GM23338 (cell line): ENCODE measurements around the gene ATG7. TPM values are rescaled to one million over a fixed set of nuclear protein-coding genes. Genes with fewer than 3 reads are reported as not detected.

ENCODE experiments used
- ATAC-seq: fragments of 200-7000 bp; cut with Tn5 transposase; 3 replicates; pipeline ENCODE4 v1.9.1; 2020
- DNase-seq: peaks from one replicate; pipeline ENCODE4 v3.0.0-alpha.2; 2015; ENCODE audit warnings: low spot score
- H2AFZ ChIP-seq: fragments of 200-600 bp; sonication (generic); 2 replicates; pipeline ENCODE4 v1.8.0; 2016; ENCODE audit warnings: antibody characterized with exemption, mild to moderate bottlenecking, moderate library complexity
- H3F3A ChIP-seq: fragments of 200-600 bp; sonication (generic); replicated peaks from 2 replicates; pipeline ENCODE4 v1.8.0; 2017; ENCODE audit warnings: antibody characterized with exemption, mixed run types, low read depth
- H3K27ac ChIP-seq: fragments of 200-600 bp; sonication (generic); 2 replicates; pipeline ENCODE4 v1.6.1; 2016; ENCODE audit warnings: low read depth
- H3K27me3 ChIP-seq: fragments of 200-600 bp; sonication (generic); 2 replicates; pipeline ENCODE4 v1.8.0; 2016; ENCODE audit warnings: mild to moderate bottlenecking, mixed run types, moderate library complexity; ENCODE audit not compliant: insufficient read depth
- H3K36me3 ChIP-seq: fragments of 200-600 bp; sonication (generic); 2 replicates; pipeline ENCODE4 v1.8.0; 2016; ENCODE audit warnings: mild to moderate bottlenecking; ENCODE audit not compliant: insufficient read depth
- H3K4me1 ChIP-seq: fragments of 200-600 bp; sonication (generic); 2 replicates; pipeline ENCODE4 v1.8.0; 2016; ENCODE audit warnings: mild to moderate bottlenecking, moderate library complexity; ENCODE audit not compliant: insufficient read depth
- H3K4me2 ChIP-seq: fragments of 200-600 bp; sonication (generic); 2 replicates; pipeline ENCODE4 v1.7.1; 2017; ENCODE audit warnings: mixed run types
- H3K4me3 ChIP-seq: fragments of 200-600 bp; sonication (generic); 2 replicates; pipeline ENCODE4 v1.6.1; 2016; ENCODE audit warnings: mixed run types
- H3K79me2 ChIP-seq: fragments of 200-600 bp; sonication (generic); replicated peaks from 2 replicates; pipeline ENCODE4 v1.8.0; 2017; ENCODE audit warnings: mild to moderate bottlenecking; ENCODE audit not compliant: insufficient read depth
- H3K9me2 ChIP-seq: fragments of 200-600 bp; sonication (generic); 2 replicates; pipeline ENCODE4 v1.8.0; 2017; ENCODE audit not compliant: insufficient read depth
- H4K20me1 ChIP-seq: fragments of 200-600 bp; sonication (generic); replicated peaks from 2 replicates; pipeline ENCODE4 v1.8.0; 2017; ENCODE audit warnings: mild to moderate bottlenecking; ENCODE audit not compliant: insufficient read depth
- H3K27ac Mint-ChIP-seq: 2 replicates; pipeline ENCODE4 v1.8.0; 2020; ENCODE audit warnings: inconsistent platforms, mild to moderate bottlenecking, moderate library complexity, mixed read lengths
- H3K27me3 Mint-ChIP-seq: 3 replicates; pipeline ENCODE4 v1.8.0; 2022; ENCODE audit warnings: low read depth, mild to moderate bottlenecking, moderate library complexity, mixed read lengths, inconsistent platforms; ENCODE audit not compliant: insufficient read depth, poor library complexity
- H3K36me3 Mint-ChIP-seq: 3 replicates; pipeline ENCODE4 v1.8.0; 2021; ENCODE audit warnings: low read depth, mild to moderate bottlenecking, inconsistent platforms, moderate library complexity, mixed read lengths
- H3K4me1 Mint-ChIP-seq: 3 replicates; pipeline ENCODE4 v1.8.0; 2020; ENCODE audit warnings: mild to moderate bottlenecking, inconsistent platforms, mixed read lengths
- H3K4me3 Mint-ChIP-seq: 3 replicates; pipeline ENCODE4 v1.8.0; 2021; ENCODE audit warnings: moderate library complexity, mild to moderate bottlenecking, inconsistent platforms, mixed read lengths
- H3K9me3 Mint-ChIP-seq: 3 replicates; pipeline ENCODE4 v1.8.0; 2020; ENCODE audit warnings: moderate library complexity, mild to moderate bottlenecking, inconsistent platforms, mixed read lengths
- CREB1 ChIP-seq: fragments of 250-450 bp; sonication (Bioruptor Pico); IDR thresholded peaks from 2 replicates; pipeline ENCODE4 v1.5.0; 2020; ENCODE audit warnings: low read depth, mild to moderate bottlenecking, moderate library complexity
- ETS1 ChIP-seq: IDR thresholded peaks from 2 replicates; pipeline ENCODE4 v1.6.1; 2016; ENCODE audit warnings: antibody characterized with exemption
- EZH2 ChIP-seq: fragments of 200-600 bp; sonication (generic); IDR thresholded peaks from one replicate; pipeline ENCODE4 v1.8.0; 2017; ENCODE audit warnings: antibody characterized with exemption, mild to moderate bottlenecking, low read depth; ENCODE audit not compliant: unreplicated experiment
- EZH2phosphoT487 ChIP-seq: fragments of 200-600 bp; sonication (generic); IDR thresholded peaks from one replicate; pipeline ENCODE4 v1.8.1; 2018; ENCODE audit warnings: antibody characterized with exemption; ENCODE audit not compliant: unreplicated experiment
- POLR2AphosphoS5 ChIP-seq: IDR thresholded peaks from 2 replicates; pipeline ENCODE4 v1.6.1; 2016; ENCODE audit warnings: antibody characterized with exemption, low read depth
- REST ChIP-seq: IDR thresholded peaks from one replicate; pipeline ENCODE4 v1.6.1; 2018; ENCODE audit warnings: antibody characterized with exemption; ENCODE audit not compliant: unreplicated experiment
- STAT1 ChIP-seq: IDR thresholded peaks from one replicate; pipeline ENCODE4 v1.6.1; 2016; ENCODE audit warnings: antibody characterized with exemption; ENCODE audit not compliant: unreplicated experiment
- ZNF114 ChIP-seq: fragments of 250-450 bp; sonication (Bioruptor Pico); IDR thresholded peaks from 2 replicates; pipeline ENCODE4 v1.5.0; 2020; ENCODE audit warnings: mild to moderate bottlenecking, moderate library complexity
- ZNF462 ChIP-seq: fragments of 250-450 bp; sonication (Bioruptor Pico); IDR thresholded peaks from 2 replicates; pipeline ENCODE4 v1.5.0; 2020; ENCODE audit warnings: mild to moderate bottlenecking, moderate library complexity
- polyA plus RNA-seq: library from polyadenylated mRNA; unstranded; fragments of >200 nt; fragmentation: Nextera tagmentation; extraction: Ambion mirVana; gene quantifications from 2 replicates; pipeline ENCODE4 v1.2.1, GENCODE V29; 2016
- total RNA-seq: library from RNA; depleted of rRNA; stranded (reverse); fragments of >200 nt; shearing (Covaris generic); gene quantifications from 2 replicates; pipeline ENCODE4 v1.2.3, GENCODE V29; 2014

Gene ATG7
- total and polyA plus RNA-seq, 2 experiments from 2014 or later: 16.2 to 36.7 TPM

GRCh38 chr3:11411956-11412355 is 139.8 kb downstream of the ATG7 start (continued):
- no peak for TF ChIP-seq REST
- no peak for TF ChIP-seq STAT1
- no peak for TF ChIP-seq POLR2AphosphoS5
- no peak for TF ChIP-seq ETS1

- no peak overlapping the region for H3K4me2 ChIP-seq
- H3K4me3 ChIP-seq: no peak overlapping the region
- Mint-ChIP-seq H3K9me3 (peaks cover 23% of the 10 kb centered on the region), H3K4me1 (no peaks in the 10 kb centered on the region), H3K4me3 (no peak overlapping the region), H3K36me3 (peaks cover 19% of the 10 kb centered on the region), H3K27me3 (no peaks in the 10 kb centered on the region), H3K27ac (no peak overlapping the region)
- no peaks in the 10 kb centered on the region for H3K36me3 ChIP-seq
- ATAC-seq (no peak), DNase-seq (no peak)
- H3K9me2 ChIP-seq: no peaks in the 10 kb centered on the region; the same call in 1 of the 2 replicates
- no peak overlapping the region for H3K27ac ChIP-seq
- H2AFZ ChIP-seq: no peak overlapping the region
- H3K79me2 ChIP-seq: no peaks in the 10 kb centered on the region
- no peaks in the 10 kb centered on the region for H3K27me3 ChIP-seq
- no peaks in the 10 kb centered on the region for H3K4me1 ChIP-seq
- H4K20me1 ChIP-seq: no peaks in the 10 kb centered on the region
- H3F3A ChIP-seq: no peaks in the 10 kb centered on the region
- TF ChIP-seq REST (no peak), EZH2phosphoT487 (no peak), ETS1 (no peak), POLR2AphosphoS5 (no peak), EZH2 (no peak), ZNF114 (CRISPR knock-in tag) (no peak), CREB1 (CRISPR knock-in tag) (no peak), ZNF462 (no peak)
Measured at GRCh38 chr3:11413071-11413470, 140.9 kb downstream of the ATG7 start.
